Endothelial cell of umbilical vein (primary cell): ENCODE measurements around the gene CDC42EP3. TPM values are rescaled to one million over a fixed set of nuclear protein-coding genes. Genes with fewer than 3 reads are reported as not detected.

Experiments used
- BruUV-seq: library from RNA; stranded (reverse); fragments of 400-500 nt; replicated peaks from 2 replicates; lab custom pipeline; 2021; lab: Mats Ljungman, UMichigan
- CTCF ChIA-PET: fragments of 300-600, 350-600 bp; sonication (Branson Sonifier 250); formaldehyde crosslinking; loops from one replicate; lab custom pipeline; 2021; ENCODE audit warnings: antibody characterized with exemption, inconsistent platforms; lab: Charles Lee
- POLR2A ChIA-PET: fragments of 300-600, 350-600 bp; sonication (Branson Sonifier 250); formaldehyde crosslinking; loops from one replicate; lab custom pipeline; 2021; ENCODE audit warnings: antibody characterized with exemption, inconsistent platforms; lab: Charles Lee
- DNase-seq: peaks from one replicate; pipeline ENCODE4 v3.0.0-alpha.2; 2011; ENCODE audit warnings: low read depth, low spot score
- FAIRE-seq: peaks from 2 replicates; lab custom pipeline; 2011; peaks lifted over from hg19 to GRCh38; lab: Jason Lieb, UNC
- H2AFZ ChIP-seq: 2 replicates; pipeline ENCODE4 v1.6.0; 2012; ENCODE audit warnings: low read depth, low read length, control low read depth, inconsistent platforms
- H3K27ac ChIP-seq: 2 replicates; pipeline ENCODE4 v1.5.1; 2011; ENCODE audit warnings: low read depth, mild to moderate bottlenecking, control low read depth, low read length, moderate library complexity; ENCODE audit not compliant: insufficient read depth
- H3K27me3 ChIP-seq, 2 experiments: 2 replicates each; pipeline versions ENCODE4 v1.6.0 to v1.6.1; 2011; ENCODE audit warnings: low read length in 2 of 2, mixed read lengths in 1 of 2; ENCODE audit not compliant: control insufficient read depth in 2 of 2, insufficient read depth in 2 of 2
- H3K36me3 ChIP-seq, 2 experiments: 2 replicates in 1 of 2; 3 replicates in 1 of 2; pipeline ENCODE4 v1.5.1; 2011; ENCODE audit warnings: low read length in 2 of 2, mild to moderate bottlenecking in 1 of 2, moderate library complexity in 1 of 2; ENCODE audit not compliant: control insufficient read depth in 2 of 2, insufficient read depth in 2 of 2; ENCODE audit errors: extremely low read depth in 1 of 2
- H3K4me1 ChIP-seq: 3 replicates; pipeline ENCODE4 v1.5.1; 2011; ENCODE audit warnings: mild to moderate bottlenecking, low read length; ENCODE audit not compliant: control insufficient read depth, insufficient read depth; ENCODE audit errors: extremely low read depth
- H3K4me2 ChIP-seq: 2 replicates; pipeline ENCODE4 v1.6.1; 2011; ENCODE audit warnings: low read length, control low read depth, mixed read lengths; ENCODE audit not compliant: insufficient read depth
- H3K4me3 ChIP-seq, 3 experiments: fragments of 200-600 bp in 1 of 3; sonication (generic), shearing (Covaris generic) in 1 of 3; replicated peaks in 1 of 3; 2 replicates each; pipeline ENCODE4 v1.5.1; 2011 to 2016; ENCODE audit warnings: control low read depth in 3 of 3, low read length in 3 of 3, mild to moderate bottlenecking in 2 of 3, inconsistent platforms in 1 of 3, low read depth in 1 of 3, moderate library complexity in 1 of 3; ENCODE audit not compliant: insufficient read depth in 1 of 3
- H3K79me2 ChIP-seq: 2 replicates; pipeline ENCODE4 v1.6.0; 2012; ENCODE audit warnings: low read length, inconsistent platforms; ENCODE audit not compliant: control insufficient read depth, insufficient read depth
- H3K9ac ChIP-seq: replicated peaks from 2 replicates; pipeline ENCODE3; 2011; ENCODE audit warnings: low read length, control low read depth; ENCODE audit not compliant: insufficient read depth; ENCODE audit errors: extremely low read depth
- H3K9me1 ChIP-seq: replicated peaks from 3 replicates; pipeline ENCODE4 v1.6.0; 2011; ENCODE audit warnings: mild to moderate bottlenecking, low read length; ENCODE audit not compliant: control insufficient read depth, insufficient read depth; ENCODE audit errors: extremely low read depth
- H3K9me3 ChIP-seq: replicated peaks from 2 replicates; pipeline ENCODE4 v1.5.1; 2012; ENCODE audit warnings: low read length, inconsistent platforms; ENCODE audit not compliant: control insufficient read depth, insufficient read depth
- H4K20me1 ChIP-seq: replicated peaks from 2 replicates; pipeline ENCODE3; 2011; ENCODE audit warnings: mild to moderate bottlenecking, low read length; ENCODE audit not compliant: control insufficient read depth, insufficient read depth; ENCODE audit errors: extremely low read depth
- EZH2 ChIP-seq: IDR thresholded peaks from 2 replicates; pipeline ENCODE4 v1.6.1; 2012; ENCODE audit warnings: borderline replicate concordance, low read depth, mild to moderate bottlenecking, moderate library complexity, low read length, inconsistent platforms; ENCODE audit not compliant: severe bottlenecking
- FOS ChIP-seq: IDR thresholded peaks from 2 replicates; pipeline ENCODE4 v1.6.1; 2011; ENCODE audit warnings: mild to moderate bottlenecking, low read length, moderate library complexity, borderline replicate concordance; ENCODE audit not compliant: insufficient read depth
- GATA2 ChIP-seq: IDR thresholded peaks from 2 replicates; pipeline ENCODE4 v1.7.0; 2011; ENCODE audit warnings: low read depth, mild to moderate bottlenecking, moderate library complexity, mixed read lengths, low read length; ENCODE audit not compliant: insufficient read length, insufficient read depth
- JUN ChIP-seq: IDR thresholded peaks from 2 replicates; pipeline ENCODE4 v1.6.1; 2011; ENCODE audit warnings: borderline replicate concordance, low read depth; ENCODE audit not compliant: insufficient read length, insufficient read depth
- MYC ChIP-seq: IDR thresholded peaks from one replicate; pipeline ENCODE4 v1.6.1; 2011; ENCODE audit warnings: mild to moderate bottlenecking, low read depth, low read length
- POLR2A ChIP-seq: IDR thresholded peaks from 2 replicates; pipeline ENCODE4 v1.6.1; 2012; ENCODE audit warnings: low read depth, mild to moderate bottlenecking, control low read depth, low read length
- POLR2AphosphoS5 ChIP-seq: IDR thresholded peaks from 2 replicates; pipeline ENCODE4 v1.6.1; 2012; ENCODE audit warnings: low read depth, mild to moderate bottlenecking, control low read depth, low read length, moderate library complexity; ENCODE audit not compliant: insufficient read depth
- dilution Hi-C: fragments of 300-500 bp; cut with MboI; formaldehyde crosslinking; loops from one replicate; pipeline ENCODE4 v1.15.0; 2019; ENCODE audit warnings: low sequenced_read_pairs; ENCODE audit not compliant: extremely low pct_ligation_motif_present
- intact Hi-C: fragments of 100-400 bp; cut with micrococcal nuclease; formaldehyde crosslinking; loops from one replicate; pipeline ENCODE4 v1.10.0; 2022
- polyA plus RNA-seq, 4 experiments: library from polyadenylated mRNA; depleted of rRNA in 3 of 4; stranded (reverse) in 3 of 4; unstranded in 1 of 4; fragments of >200 nt; gene quantifications; 2 replicates each; pipeline versions ENCODE4 v1.2.1 to v1.2.3, GENCODE V29; 2011 to 2012; ENCODE audit warnings: missing spikeins in 1 of 4
- total RNA-seq: library from RNA; stranded (reverse); gene quantifications from 2 replicates; pipeline ENCODE4 v1.2.3, GENCODE V29; 2021
- TF ChIP-seq, protein P1 (sequence below): IDR thresholded peaks from 2 replicates; pipeline ENCODE4 v1.6.1; 2011; ENCODE audit not compliant: insufficient read depth, insufficient read length
- TF ChIP-seq, protein P2 (sequence below), 2 donors: IDR thresholded peaks; 1 replicate in 1 of 2; 2 replicates in 1 of 2; pipeline ENCODE4 v1.5.1; 2011; ENCODE audit warnings: low read length in 2 of 2, mild to moderate bottlenecking in 2 of 2, moderate library complexity in 2 of 2, control low read depth in 1 of 2, inconsistent platforms in 1 of 2, low read depth in 1 of 2; ENCODE audit not compliant: insufficient read depth in 1 of 2; ENCODE audit errors: extremely low read depth in 1 of 2

The CDC42EP3 gene
- total and polyA plus RNA-seq, 2 donors (not counting 3 experiments of a cell fraction or from before 2014, with no cell fraction given), result 14.6 to 54.7 TPM

DNA sequence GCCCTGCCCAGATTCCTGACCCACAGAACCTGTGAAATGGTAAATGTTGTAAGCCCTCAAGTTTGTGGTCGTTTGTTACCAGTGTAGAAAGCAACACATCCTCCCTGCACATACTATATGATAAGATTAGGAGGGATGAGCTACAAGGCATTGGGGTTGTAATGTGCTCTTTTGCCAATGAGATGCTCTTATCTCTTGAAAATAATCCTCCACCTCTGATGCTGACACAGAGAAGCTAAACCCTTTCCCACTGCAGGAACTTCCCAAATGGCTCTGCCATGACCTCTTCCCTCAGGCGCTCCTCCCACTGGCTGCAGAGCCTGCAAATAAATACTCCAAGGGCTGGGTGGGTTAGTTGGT is 23.5 kb downstream of the CDC42EP3 start:
- no peak for DNase-seq
- H3K4me3 ChIP-seq, result no peak overlapping the region
- peaks cover 77% of the 10 kb centered on the region for H3K79me2 ChIP-seq
- TF ChIP-seq POLR2A, result no peak
- TF ChIP-seq, protein P1, sequence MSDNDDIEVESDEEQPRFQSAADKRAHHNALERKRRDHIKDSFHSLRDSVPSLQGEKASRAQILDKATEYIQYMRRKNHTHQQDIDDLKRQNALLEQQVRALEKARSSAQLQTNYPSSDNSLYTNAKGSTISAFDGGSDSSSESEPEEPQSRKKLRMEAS, result no peak
- TF ChIP-seq POLR2AphosphoS5, result no peak
- no peak for TF ChIP-seq MYC
- TF ChIP-seq EZH2, result no peak
- TF ChIP-seq FOS, result no peak
- TF ChIP-seq, protein P2, sequence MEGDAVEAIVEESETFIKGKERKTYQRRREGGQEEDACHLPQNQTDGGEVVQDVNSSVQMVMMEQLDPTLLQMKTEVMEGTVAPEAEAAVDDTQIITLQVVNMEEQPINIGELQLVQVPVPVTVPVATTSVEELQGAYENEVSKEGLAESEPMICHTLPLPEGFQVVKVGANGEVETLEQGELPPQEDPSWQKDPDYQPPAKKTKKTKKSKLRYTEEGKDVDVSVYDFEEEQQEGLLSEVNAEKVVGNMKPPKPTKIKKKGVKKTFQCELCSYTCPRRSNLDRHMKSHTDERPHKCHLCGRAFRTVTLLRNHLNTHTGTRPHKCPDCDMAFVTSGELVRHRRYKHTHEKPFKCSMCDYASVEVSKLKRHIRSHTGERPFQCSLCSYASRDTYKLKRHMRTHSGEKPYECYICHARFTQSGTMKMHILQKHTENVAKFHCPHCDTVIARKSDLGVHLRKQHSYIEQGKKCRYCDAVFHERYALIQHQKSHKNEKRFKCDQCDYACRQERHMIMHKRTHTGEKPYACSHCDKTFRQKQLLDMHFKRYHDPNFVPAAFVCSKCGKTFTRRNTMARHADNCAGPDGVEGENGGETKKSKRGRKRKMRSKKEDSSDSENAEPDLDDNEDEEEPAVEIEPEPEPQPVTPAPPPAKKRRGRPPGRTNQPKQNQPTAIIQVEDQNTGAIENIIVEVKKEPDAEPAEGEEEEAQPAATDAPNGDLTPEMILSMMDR (IDR thresholded peaks at IDR 0.05; ENCODE audit: extremely low read depth in 1 of 2, insufficient read depth in 1 of 2, low read depth in 1 of 2, low read length in 2 of 2), result no peak
- no peak for TF ChIP-seq GATA2
- no peak for TF ChIP-seq JUN
- H3K27me3 ChIP-seq, result no peaks in the 10 kb centered on the region
- peak overlapping the region; percentile 13 for H3K4me2 ChIP-seq
- no peak overlapping the region for H2AFZ ChIP-seq
- H3K36me3 ChIP-seq, result peaks cover 0 to 3% of the 10 kb centered on the region in 2 experiments
- H3K9me3 ChIP-seq, result no peaks in the 10 kb centered on the region
- BruUV-seq, result no TSS peak
- dilution Hi-C loops (no loop called here), intact Hi-C loops (loop anchor here (1.0 to 5.0 kb wide), 5 partner anchors 9 to 229 kb away; no protein-coding TSS in a partner anchor)
- ChIA-PET POLR2A (interaction anchor here (0.9 to 1.9 kb wide), 3 partner anchors 9 to 233 kb away, joined by 3 to 5 read pairs (median 3); no protein-coding TSS in a partner anchor), CTCF (interaction anchor here (0.8 to 2.6 kb wide), 14 partner anchors 9 to 252 kb away, joined by 3 to 18 read pairs (median 6); no protein-coding TSS in a partner anchor)
- H3K9me1 ChIP-seq, result no peaks in the 10 kb centered on the region
- peak overlapping the region; percentile 68 for H3K27ac ChIP-seq
- H3K4me1 ChIP-seq, result peaks cover 80% of the 10 kb centered on the region
- H3K9ac ChIP-seq, result peak overlapping the region; percentile 51
- H4K20me1 ChIP-seq, result no peaks in the 10 kb centered on the region
- no peak for FAIRE-seq
